ENCODE data around the gene CCDC157.

The CCDC157 gene

DNA sequence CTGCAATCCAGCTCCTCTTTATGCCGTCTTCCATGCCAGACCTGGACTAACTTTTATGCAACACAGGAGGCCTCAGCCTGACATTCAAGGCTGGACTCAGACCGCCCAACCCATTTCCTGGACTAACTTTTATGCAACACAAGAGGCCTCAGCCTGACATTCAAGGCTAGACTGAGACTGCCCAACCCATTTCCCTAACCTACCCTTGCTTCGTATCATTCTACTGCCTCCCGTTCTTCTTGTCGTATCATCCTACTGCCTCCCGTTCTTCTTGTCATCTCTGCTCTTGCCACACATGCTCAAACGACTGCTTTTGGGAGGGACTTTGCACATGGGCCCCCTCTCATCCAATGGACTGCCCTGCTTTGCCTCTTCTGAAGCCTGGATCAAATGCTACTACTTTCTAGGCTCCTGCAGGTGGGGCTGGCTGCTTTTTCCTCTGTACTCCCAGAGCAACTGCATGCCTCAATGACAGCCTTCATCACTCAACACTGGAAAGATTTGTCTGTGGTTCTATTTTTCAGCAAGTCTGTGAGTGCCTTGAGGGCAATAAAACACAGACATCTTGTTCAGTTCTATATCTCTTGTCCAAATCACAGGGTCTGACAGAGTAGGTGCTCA, 37.9 kb upstream of the CCDC157 start (continued):
- TF ChIP-seq PPARA (CRISPR knock-in tag; IDR thresholded peaks at IDR 0.05; ENCODE audit: borderline replicate concordance) = no peak
- no peak for TF ChIP-seq ZNF70 (CRISPR knock-in tag; IDR thresholded peaks at IDR 0.05)
- no peak for TF ChIP-seq ISL1 (CRISPR knock-in tag; IDR thresholded peaks at IDR 0.05)

DNA sequence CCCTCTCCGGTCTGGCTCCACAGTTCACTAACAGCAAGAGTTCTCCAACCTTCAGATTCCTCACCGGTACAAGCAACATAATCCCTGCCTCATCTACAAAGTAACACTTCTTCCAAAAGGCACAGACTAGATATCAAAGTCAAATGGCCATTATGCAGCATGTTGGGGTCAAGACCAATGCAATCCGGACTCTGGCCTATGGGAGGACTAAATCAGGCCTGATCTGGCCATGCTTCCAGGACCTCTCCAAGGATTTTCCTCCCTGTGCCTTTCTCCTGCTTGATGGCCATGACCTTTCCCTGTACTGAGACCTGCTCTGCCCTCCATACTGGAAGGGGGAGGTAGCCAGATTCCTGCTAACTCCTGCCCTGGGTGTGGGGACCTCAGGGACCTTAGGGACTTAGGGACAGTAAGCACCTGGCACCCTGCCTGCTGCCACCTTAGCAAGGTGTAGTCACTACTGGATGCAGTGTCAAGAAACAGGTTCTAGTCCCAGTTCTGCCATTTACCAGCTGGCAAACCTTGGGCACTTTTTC, 36.7 kb upstream of the CCDC157 start:
- TF ChIP-seq GLIS3 (CRISPR knock-in tag; IDR thresholded peaks at IDR 0.05) = no peak
- TF ChIP-seq ISL1 (CRISPR knock-in tag; IDR thresholded peaks at IDR 0.05) = no peak
- TF ChIP-seq ARNTL (CRISPR knock-in tag; IDR thresholded peaks at IDR 0.05; ENCODE audit: borderline replicate concordance, low read depth) = no peak
- no peak for TF ChIP-seq ZFP30 (CRISPR knock-in tag; IDR thresholded peaks at IDR 0.05)
- TF ChIP-seq, protein P1, sequence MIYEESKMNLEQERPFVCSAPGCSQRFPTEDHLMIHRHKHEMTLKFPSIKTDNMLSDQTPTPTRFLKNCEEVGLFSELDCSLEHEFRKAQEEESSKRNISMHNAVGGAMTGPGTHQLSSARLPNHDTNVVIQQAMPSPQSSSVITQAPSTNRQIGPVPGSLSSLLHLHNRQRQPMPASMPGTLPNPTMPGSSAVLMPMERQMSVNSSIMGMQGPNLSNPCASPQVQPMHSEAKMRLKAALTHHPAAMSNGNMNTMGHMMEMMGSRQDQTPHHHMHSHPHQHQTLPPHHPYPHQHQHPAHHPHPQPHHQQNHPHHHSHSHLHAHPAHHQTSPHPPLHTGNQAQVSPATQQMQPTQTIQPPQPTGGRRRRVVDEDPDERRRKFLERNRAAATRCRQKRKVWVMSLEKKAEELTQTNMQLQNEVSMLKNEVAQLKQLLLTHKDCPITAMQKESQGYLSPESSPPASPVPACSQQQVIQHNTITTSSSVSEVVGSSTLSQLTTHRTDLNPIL (CRISPR knock-in tag; IDR thresholded peaks at IDR 0.05; ENCODE audit: low read depth) = no peak
- TF ChIP-seq RARB (CRISPR knock-in tag; IDR thresholded peaks at IDR 0.05) = no peak
- TF ChIP-seq ESRRG (CRISPR knock-in tag; IDR thresholded peaks at IDR 0.05) = no peak
- no peak for TF ChIP-seq ZNF565 (CRISPR knock-in tag; conservative IDR thresholded peaks at IDR 0.05; ENCODE audit: low read depth)
- no peak for TF ChIP-seq ZC3H10 (CRISPR knock-in tag; IDR thresholded peaks at IDR 0.05)
- no peak for TF ChIP-seq TCF4 (CRISPR knock-in tag; IDR thresholded peaks at IDR 0.05; ENCODE audit: borderline replicate concordance)
- TF ChIP-seq, protein P2, sequence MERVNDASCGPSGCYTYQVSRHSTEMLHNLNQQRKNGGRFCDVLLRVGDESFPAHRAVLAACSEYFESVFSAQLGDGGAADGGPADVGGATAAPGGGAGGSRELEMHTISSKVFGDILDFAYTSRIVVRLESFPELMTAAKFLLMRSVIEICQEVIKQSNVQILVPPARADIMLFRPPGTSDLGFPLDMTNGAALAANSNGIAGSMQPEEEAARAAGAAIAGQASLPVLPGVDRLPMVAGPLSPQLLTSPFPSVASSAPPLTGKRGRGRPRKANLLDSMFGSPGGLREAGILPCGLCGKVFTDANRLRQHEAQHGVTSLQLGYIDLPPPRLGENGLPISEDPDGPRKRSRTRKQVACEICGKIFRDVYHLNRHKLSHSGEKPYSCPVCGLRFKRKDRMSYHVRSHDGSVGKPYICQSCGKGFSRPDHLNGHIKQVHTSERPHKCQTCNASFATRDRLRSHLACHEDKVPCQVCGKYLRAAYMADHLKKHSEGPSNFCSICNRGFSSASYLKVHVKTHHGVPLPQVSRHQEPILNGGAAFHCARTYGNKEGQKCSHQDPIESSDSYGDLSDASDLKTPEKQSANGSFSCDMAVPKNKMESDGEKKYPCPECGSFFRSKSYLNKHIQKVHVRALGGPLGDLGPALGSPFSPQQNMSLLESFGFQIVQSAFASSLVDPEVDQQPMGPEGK (CRISPR knock-in tag; IDR thresholded peaks at IDR 0.05; ENCODE audit: borderline replicate concordance) = no peak
- no peak for TF ChIP-seq CSDC2 (CRISPR knock-in tag; IDR thresholded peaks at IDR 0.05)
- TF ChIP-seq, protein P3, sequence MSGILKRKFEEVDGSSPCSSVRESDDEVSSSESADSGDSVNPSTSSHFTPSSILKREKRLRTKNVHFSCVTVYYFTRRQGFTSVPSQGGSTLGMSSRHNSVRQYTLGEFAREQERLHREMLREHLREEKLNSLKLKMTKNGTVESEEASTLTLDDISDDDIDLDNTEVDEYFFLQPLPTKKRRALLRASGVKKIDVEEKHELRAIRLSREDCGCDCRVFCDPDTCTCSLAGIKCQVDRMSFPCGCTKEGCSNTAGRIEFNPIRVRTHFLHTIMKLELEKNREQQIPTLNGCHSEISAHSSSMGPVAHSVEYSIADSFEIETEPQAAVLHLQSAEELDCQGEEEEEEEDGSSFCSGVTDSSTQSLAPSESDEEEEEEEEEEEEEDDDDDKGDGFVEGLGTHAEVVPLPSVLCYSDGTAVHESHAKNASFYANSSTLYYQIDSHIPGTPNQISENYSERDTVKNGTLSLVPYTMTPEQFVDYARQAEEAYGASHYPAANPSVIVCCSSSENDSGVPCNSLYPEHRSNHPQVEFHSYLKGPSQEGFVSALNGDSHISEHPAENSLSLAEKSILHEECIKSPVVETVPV (CRISPR knock-in tag; IDR thresholded peaks at IDR 0.05) = no peak
- TF ChIP-seq SNAI2 (CRISPR knock-in tag; IDR thresholded peaks at IDR 0.05) = no peak
- no peak for TF ChIP-seq OSR1 (CRISPR knock-in tag; IDR thresholded peaks at IDR 0.05)
- ATAC-seq = no peak

DNA sequence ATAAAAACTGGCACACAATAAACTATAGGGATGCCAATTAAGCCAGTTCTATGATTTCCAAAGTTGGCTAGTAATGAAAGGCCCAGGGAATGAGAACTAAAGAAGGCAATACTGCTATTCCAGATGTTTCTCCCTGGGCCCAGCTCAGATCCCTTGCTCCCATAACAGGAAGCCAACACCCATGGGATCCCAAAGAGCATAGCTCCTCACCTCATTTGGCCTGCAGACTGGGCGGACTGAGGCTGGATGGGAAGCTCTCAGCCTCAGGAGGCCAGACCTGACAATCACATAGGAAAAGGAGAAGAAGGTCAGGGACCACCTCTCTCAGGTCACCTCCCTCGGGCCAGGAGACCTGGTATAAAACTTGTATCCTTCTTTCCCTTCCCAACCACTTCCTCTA, 35.3 kb upstream of the CCDC157 start:
- no peak for ATAC-seq
- no peak for TF ChIP-seq TCF4 (CRISPR knock-in tag; IDR thresholded peaks at IDR 0.05; ENCODE audit: borderline replicate concordance)
- TF ChIP-seq CSDC2 (CRISPR knock-in tag; IDR thresholded peaks at IDR 0.05) = no peak
- TF ChIP-seq ARNTL (CRISPR knock-in tag; IDR thresholded peaks at IDR 0.05; ENCODE audit: borderline replicate concordance, low read depth) = no peak
- TF ChIP-seq, protein P4, sequence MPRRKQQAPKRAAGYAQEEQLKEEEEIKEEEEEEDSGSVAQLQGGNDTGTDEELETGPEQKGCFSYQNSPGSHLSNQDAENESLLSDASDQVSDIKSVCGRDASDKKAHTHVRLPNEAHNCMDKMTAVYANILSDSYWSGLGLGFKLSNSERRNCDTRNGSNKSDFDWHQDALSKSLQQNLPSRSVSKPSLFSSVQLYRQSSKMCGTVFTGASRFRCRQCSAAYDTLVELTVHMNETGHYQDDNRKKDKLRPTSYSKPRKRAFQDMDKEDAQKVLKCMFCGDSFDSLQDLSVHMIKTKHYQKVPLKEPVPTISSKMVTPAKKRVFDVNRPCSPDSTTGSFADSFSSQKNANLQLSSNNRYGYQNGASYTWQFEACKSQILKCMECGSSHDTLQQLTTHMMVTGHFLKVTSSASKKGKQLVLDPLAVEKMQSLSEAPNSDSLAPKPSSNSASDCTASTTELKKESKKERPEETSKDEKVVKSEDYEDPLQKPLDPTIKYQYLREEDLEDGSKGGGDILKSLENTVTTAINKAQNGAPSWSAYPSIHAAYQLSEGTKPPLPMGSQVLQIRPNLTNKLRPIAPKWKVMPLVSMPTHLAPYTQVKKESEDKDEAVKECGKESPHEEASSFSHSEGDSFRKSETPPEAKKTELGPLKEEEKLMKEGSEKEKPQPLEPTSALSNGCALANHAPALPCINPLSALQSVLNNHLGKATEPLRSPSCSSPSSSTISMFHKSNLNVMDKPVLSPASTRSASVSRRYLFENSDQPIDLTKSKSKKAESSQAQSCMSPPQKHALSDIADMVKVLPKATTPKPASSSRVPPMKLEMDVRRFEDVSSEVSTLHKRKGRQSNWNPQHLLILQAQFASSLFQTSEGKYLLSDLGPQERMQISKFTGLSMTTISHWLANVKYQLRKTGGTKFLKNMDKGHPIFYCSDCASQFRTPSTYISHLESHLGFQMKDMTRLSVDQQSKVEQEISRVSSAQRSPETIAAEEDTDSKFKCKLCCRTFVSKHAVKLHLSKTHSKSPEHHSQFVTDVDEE (CRISPR knock-in tag; IDR thresholded peaks at IDR 0.05) = no peak

DNA sequence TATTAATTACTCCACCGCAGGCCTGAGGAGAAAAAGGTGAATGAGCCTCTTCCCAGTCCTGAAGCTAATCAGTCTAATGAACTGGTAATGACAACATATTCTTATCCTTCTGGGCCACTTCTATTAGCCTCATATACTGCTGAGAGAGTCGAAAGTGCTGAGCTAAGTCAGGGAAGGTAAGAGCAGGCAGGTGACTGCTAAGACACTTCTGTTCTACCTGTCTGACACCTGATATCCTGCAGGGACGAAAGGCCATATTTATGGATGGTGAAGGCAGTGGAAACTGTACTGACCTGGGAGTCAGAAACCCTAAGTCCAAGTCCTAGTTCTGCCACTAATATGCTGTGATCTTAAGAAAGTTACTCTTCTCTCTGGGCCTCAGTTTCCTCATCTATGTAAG, 33.6 kb upstream of the CCDC157 start:
- ATAC-seq = no peak
- TF ChIP-seq ARNTL (CRISPR knock-in tag; IDR thresholded peaks at IDR 0.05; ENCODE audit: borderline replicate concordance, low read depth) = no peak
- TF ChIP-seq ESRRG (CRISPR knock-in tag; IDR thresholded peaks at IDR 0.05) = no peak
- TF ChIP-seq, protein P1 (CRISPR knock-in tag; IDR thresholded peaks at IDR 0.05; ENCODE audit: low read depth) = no peak
- TF ChIP-seq TCF4 (CRISPR knock-in tag; IDR thresholded peaks at IDR 0.05; ENCODE audit: borderline replicate concordance) = no peak
- no peak for TF ChIP-seq ZC3H10 (CRISPR knock-in tag; IDR thresholded peaks at IDR 0.05)
- no peak for TF ChIP-seq BACH2 (CRISPR knock-in tag; IDR thresholded peaks at IDR 0.05; ENCODE audit: borderline replicate concordance)
- TF ChIP-seq ZNF8 (CRISPR knock-in tag; IDR thresholded peaks at IDR 0.05) = no peak
- no peak for TF ChIP-seq ISL1 (CRISPR knock-in tag; IDR thresholded peaks at IDR 0.05)
- no peak for TF ChIP-seq GLIS3 (CRISPR knock-in tag; IDR thresholded peaks at IDR 0.05)
- no peak for TF ChIP-seq SNAI2 (CRISPR knock-in tag; IDR thresholded peaks at IDR 0.05)
- no peak for TF ChIP-seq RARB (CRISPR knock-in tag; IDR thresholded peaks at IDR 0.05)
- TF ChIP-seq ZNF70 (CRISPR knock-in tag; IDR thresholded peaks at IDR 0.05) = no peak

All from SK-N-SH treated with all-trans-retinoic acid at 6 μM for 48 hours (cell line).